Measurements from ENCODE around the gene PPP6R3. TPM values are rescaled to one million over a fixed set of nuclear protein-coding genes. Genes with fewer than 3 reads are reported as not detected.

Gene PPP6R3
- total and polyA plus RNA-seq, 2 of the 8 experiments (the other 6 are each of a cell fraction or from before 2014, with no cell fraction given): 44.6 to 150 TPM

DNA sequence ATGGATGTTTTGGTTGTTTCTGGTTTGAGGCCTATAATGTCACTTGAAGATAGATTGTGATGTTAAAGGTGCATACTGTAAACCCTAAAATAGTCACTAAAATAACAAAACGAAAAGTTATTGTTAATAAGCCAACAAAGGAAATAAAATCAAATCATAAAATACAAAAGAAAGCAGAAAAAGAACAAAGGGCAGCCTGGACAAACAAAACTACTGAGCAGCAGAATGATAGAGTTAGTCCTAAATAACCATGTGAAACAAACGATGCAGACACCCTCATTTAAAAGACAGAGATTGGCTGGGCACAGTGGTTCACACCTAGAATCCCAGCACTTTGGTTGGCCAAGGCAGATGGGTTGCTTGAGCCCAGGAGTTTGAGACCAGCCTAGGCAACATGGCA is 132.9 kb downstream of the PPP6R3 start (continued):
- TF ChIP-seq, protein P1, sequence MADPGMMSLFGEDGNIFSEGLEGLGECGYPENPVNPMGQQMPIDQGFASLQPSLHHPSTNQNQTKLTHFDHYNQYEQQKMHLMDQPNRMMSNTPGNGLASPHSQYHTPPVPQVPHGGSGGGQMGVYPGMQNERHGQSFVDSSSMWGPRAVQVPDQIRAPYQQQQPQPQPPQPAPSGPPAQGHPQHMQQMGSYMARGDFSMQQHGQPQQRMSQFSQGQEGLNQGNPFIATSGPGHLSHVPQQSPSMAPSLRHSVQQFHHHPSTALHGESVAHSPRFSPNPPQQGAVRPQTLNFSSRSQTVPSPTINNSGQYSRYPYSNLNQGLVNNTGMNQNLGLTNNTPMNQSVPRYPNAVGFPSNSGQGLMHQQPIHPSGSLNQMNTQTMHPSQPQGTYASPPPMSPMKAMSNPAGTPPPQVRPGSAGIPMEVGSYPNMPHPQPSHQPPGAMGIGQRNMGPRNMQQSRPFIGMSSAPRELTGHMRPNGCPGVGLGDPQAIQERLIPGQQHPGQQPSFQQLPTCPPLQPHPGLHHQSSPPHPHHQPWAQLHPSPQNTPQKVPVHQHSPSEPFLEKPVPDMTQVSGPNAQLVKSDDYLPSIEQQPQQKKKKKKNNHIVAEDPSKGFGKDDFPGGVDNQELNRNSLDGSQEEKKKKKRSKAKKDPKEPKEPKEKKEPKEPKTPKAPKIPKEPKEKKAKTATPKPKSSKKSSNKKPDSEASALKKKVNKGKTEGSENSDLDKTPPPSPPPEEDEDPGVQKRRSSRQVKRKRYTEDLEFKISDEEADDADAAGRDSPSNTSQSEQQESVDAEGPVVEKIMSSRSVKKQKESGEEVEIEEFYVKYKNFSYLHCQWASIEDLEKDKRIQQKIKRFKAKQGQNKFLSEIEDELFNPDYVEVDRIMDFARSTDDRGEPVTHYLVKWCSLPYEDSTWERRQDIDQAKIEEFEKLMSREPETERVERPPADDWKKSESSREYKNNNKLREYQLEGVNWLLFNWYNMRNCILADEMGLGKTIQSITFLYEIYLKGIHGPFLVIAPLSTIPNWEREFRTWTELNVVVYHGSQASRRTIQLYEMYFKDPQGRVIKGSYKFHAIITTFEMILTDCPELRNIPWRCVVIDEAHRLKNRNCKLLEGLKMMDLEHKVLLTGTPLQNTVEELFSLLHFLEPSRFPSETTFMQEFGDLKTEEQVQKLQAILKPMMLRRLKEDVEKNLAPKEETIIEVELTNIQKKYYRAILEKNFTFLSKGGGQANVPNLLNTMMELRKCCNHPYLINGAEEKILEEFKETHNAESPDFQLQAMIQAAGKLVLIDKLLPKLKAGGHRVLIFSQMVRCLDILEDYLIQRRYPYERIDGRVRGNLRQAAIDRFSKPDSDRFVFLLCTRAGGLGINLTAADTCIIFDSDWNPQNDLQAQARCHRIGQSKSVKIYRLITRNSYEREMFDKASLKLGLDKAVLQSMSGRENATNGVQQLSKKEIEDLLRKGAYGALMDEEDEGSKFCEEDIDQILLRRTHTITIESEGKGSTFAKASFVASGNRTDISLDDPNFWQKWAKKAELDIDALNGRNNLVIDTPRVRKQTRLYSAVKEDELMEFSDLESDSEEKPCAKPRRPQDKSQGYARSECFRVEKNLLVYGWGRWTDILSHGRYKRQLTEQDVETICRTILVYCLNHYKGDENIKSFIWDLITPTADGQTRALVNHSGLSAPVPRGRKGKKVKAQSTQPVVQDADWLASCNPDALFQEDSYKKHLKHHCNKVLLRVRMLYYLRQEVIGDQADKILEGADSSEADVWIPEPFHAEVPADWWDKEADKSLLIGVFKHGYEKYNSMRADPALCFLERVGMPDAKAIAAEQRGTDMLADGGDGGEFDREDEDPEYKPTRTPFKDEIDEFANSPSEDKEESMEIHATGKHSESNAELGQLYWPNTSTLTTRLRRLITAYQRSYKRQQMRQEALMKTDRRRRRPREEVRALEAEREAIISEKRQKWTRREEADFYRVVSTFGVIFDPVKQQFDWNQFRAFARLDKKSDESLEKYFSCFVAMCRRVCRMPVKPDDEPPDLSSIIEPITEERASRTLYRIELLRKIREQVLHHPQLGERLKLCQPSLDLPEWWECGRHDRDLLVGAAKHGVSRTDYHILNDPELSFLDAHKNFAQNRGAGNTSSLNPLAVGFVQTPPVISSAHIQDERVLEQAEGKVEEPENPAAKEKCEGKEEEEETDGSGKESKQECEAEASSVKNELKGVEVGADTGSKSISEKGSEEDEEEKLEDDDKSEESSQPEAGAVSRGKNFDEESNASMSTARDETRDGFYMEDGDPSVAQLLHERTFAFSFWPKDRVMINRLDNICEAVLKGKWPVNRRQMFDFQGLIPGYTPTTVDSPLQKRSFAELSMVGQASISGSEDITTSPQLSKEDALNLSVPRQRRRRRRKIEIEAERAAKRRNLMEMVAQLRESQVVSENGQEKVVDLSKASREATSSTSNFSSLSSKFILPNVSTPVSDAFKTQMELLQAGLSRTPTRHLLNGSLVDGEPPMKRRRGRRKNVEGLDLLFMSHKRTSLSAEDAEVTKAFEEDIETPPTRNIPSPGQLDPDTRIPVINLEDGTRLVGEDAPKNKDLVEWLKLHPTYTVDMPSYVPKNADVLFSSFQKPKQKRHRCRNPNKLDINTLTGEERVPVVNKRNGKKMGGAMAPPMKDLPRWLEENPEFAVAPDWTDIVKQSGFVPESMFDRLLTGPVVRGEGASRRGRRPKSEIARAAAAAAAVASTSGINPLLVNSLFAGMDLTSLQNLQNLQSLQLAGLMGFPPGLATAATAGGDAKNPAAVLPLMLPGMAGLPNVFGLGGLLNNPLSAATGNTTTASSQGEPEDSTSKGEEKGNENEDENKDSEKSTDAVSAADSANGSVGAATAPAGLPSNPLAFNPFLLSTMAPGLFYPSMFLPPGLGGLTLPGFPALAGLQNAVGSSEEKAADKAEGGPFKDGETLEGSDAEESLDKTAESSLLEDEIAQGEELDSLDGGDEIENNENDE (IDR thresholded peaks at IDR 0.05; ENCODE audit: insufficient replicate concordance, low read length): no peak
- TF ChIP-seq POU5F1 (IDR thresholded peaks at IDR 0.05; ENCODE audit: low read depth, low read length) (no peak), TAF7 (optimal IDR thresholded peaks at IDR 0.05; ENCODE audit: borderline replicate concordance, low read depth, low read length) (no peak)
